Measurements from ENCODE around the gene PPP2R2D.

The PPP2R2D gene

DNA sequence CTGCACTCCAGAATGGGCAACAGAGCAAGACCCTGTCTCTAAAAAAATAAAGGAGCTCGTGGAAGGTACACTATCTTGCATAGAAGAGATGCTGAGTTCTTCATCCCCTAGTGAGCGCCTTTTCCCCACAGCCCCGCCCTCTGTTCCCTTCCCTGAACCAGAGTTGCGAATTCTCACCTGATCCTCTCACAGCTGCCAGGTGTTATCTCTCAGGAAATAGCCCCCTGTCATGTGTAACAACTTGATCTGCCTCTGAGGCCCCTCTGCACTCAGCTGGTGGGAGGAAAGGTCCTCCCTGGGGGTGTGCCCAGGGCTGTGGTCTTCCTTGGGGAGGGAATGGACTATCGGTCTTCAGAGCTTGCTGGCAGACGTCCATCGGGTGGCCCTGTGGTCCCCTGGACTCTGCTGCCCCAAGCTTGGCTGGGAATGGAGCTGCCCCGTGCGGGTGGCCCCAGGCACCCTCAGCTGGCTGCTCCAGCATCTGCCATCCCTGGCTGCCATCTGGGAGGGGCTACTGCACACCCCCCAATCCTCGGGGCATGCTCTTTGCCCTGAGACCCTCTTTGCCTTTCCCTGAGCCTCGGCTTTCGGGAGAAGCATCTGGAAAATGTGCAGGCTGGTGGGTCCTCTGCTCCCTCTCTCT, 102.6 kb downstream of the PPP2R2D start:
- DNase-seq = no peak

DNA sequence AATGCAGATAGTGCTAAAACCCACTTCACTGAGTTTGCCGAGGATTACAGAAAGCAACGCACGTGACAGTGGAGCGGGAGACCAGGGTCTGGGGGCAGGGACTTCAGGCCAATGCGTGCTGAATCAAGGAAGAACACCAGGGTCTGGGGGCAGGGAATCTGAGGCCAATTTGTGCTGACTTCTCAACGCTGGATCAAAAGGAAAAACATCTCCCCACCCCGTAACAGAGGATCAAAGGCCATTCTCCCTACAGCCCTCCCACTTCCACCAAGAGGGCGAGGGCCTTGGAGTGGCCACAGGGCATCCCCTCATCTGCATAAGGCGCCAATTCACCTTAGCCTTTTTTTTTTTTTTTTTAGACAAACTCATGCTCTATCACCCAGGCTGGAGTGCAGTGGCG, 103.2 kb downstream of the PPP2R2D start:
- DNase-seq = no peak

DNA sequence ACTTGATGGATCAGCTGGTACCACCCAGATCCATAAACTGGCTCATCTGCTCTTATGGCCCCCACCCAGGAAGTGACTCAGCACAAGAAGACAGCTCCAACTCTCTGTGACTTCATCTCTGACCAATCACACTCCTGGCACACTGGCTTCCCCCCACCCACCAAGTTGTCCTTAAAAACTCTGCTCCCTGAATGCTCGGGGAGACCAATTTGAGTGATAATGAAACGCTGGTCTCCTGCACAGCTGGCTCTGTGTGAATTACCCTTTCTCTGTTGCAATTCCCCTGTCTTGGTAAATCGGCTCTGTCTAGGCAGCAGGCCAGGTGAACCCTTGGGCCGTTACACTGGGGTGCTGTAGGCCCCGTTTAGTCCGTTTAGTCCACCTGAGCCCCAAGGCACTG, 104.3 kb downstream of the PPP2R2D start:
- DNase-seq = no peak

DNA sequence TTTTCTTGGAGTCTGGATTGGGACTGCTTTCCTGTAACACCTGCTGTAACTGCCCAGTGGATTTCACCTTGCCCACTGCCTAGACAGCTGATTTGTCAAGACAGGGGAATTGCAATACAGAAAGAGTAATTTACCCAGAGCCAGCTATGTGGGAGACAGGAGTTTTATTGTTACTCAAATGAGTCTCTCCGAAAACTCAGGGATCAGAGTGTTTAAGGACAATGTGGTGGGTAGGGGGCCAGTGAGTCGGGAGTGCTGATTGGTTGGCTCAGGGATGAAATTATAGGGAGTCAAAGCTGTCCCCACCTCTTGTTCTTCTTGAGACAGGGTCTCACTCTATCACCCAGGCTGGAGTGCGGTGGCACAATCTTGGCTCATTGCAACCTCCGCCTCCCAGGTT, 106.2 kb downstream of the PPP2R2D start:
- no peak for DNase-seq

DNA sequence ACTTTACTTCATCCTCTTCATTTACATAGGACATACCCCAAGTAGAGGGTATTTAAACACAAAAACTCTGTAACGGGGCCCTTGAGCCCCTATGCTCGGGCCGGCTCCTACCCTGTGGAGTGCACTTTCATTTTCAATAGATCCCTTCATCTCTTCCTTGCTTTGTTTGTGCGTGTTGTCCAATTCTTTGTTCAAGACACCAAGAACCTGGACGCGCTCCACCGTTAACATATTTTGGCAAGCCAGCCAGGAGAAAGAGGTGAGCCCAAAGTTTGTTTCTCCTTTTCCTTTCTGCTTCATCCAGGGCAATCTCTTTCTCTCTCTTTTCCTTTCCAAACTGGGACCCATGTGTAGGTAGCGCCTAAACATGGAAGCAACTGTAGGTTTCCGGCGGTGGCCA, 106.9 kb downstream of the PPP2R2D start:
- no peak for DNase-seq
